HepG2 (cell line): Measurements from ENCODE around the gene GAS2. TPM values are rescaled to one million over a fixed set of nuclear protein-coding genes. Genes with fewer than 3 reads are reported as not detected.

Source experiments
- ATAC-seq: fragments of 200-7000 bp; cut with Tn5 transposase; 3 replicates; pipeline ENCODE4 v1.9.1; 2020; ENCODE audit warnings: mild to moderate bottlenecking, moderate library complexity
- BruUV-seq: library from RNA; stranded (reverse); fragments of 400-500 nt; replicated peaks from 2 replicates; lab custom pipeline; 2021; lab: Mats Ljungman, UMichigan
- CTCF ChIA-PET: fragments of 300-600 bp; formaldehyde crosslinking; extraction: SDS; loops from one replicate; lab custom pipeline; 2021; ENCODE audit warnings: low total read pairs, inconsistent platforms, low intra/inter-chr PET ratio; lab: Yijun Ruan, JAX
- POLR2A ChIA-PET: fragments of 350-600 bp; sonication (Branson Sonifier 250); formaldehyde crosslinking; loops from one replicate; lab custom pipeline; 2020; ENCODE audit warnings: antibody characterized with exemption, inconsistent platforms; lab: Yijun Ruan, JAX
- DNase-seq: peaks from one replicate; pipeline ENCODE4 v3.0.0-alpha.2; 2015; ENCODE audit warnings: low spot score
- FAIRE-seq: peaks from 3 replicates; lab custom pipeline; 2011; peaks lifted over from hg19 to GRCh38; lab: Jason Lieb, UNC
- H2AFZ ChIP-seq: one replicate; pipeline ENCODE4 v1.6.1; 2011; ENCODE audit warnings: low read length, inconsistent platforms
- H3K27ac ChIP-seq: fragments of 300-600 bp; 3 replicates; pipeline ENCODE4 v1.8.0; 2011; ENCODE audit warnings: mixed run types, mild to moderate bottlenecking, mixed read lengths, low read length, inconsistent platforms; ENCODE audit not compliant: insufficient read depth; ENCODE audit errors: extremely low read length
- H3K27me3 ChIP-seq, 2 experiments: fragments of 200-600 bp in 1 of 2; 2 replicates in 1 of 2; 3 replicates in 1 of 2; pipeline versions ENCODE4 v1.6.0 to v1.8.0; 2011; ENCODE audit warnings: low read length in 2 of 2, mild to moderate bottlenecking in 2 of 2, moderate library complexity in 2 of 2, inconsistent platforms in 1 of 2; ENCODE audit not compliant: insufficient read depth in 2 of 2, control insufficient read depth in 1 of 2
- H3K36me3 ChIP-seq, 2 experiments: fragments of 200-600 bp in 1 of 2; replicated peaks in 1 of 2; 2 replicates in 1 of 2; 3 replicates in 1 of 2; pipeline versions ENCODE4 v1.5.1 to v1.8.0; 2011; ENCODE audit warnings: low read length in 2 of 2, inconsistent platforms in 1 of 2; ENCODE audit not compliant: insufficient read depth in 2 of 2, control insufficient read depth in 1 of 2
- H3K4me1 ChIP-seq: 2 replicates; pipeline ENCODE4 v1.5.1; 2012; ENCODE audit warnings: low read length, inconsistent platforms; ENCODE audit not compliant: insufficient read depth
- H3K4me2 ChIP-seq: 2 replicates; pipeline ENCODE4 v1.6.0; 2011; ENCODE audit warnings: low read depth, low read length, inconsistent platforms
- H3K4me3 ChIP-seq, 3 experiments: fragments of 200-600 bp in 1 of 3; sonication (generic), shearing (Covaris generic) in 1 of 3; replicated peaks in 1 of 3; 2 replicates each; pipeline ENCODE4 v1.5.1; 2011 to 2016; ENCODE audit warnings: low read length in 3 of 3, inconsistent platforms in 2 of 3, low read depth in 2 of 3, mild to moderate bottlenecking in 2 of 3, control low read depth in 1 of 3, mixed read lengths in 1 of 3; ENCODE audit not compliant: insufficient read depth in 1 of 3
- H3K79me2 ChIP-seq: one replicate; pipeline ENCODE4 v1.6.1; 2011; ENCODE audit warnings: low read length, inconsistent platforms; ENCODE audit not compliant: insufficient read depth
- H3K9ac ChIP-seq: 2 replicates; pipeline ENCODE4 v1.6.0; 2011; ENCODE audit warnings: mild to moderate bottlenecking, low read depth, low read length, inconsistent platforms; ENCODE audit not compliant: insufficient read depth
- H3K9me3 ChIP-seq: 2 replicates; pipeline ENCODE4 v1.5.1; 2012; ENCODE audit warnings: mild to moderate bottlenecking, low read length
- H4K20me1 ChIP-seq: 2 replicates; pipeline ENCODE4 v1.6.0; 2011; ENCODE audit warnings: inconsistent platforms, mild to moderate bottlenecking, low read length, moderate library complexity; ENCODE audit not compliant: insufficient read depth
- FOXP1 ChIP-seq, 2 experiments: fragments of 450-650 bp in 1 of 2; IDR thresholded peaks; 2 replicates each; pipeline ENCODE4 v1.6.1; 2017 to 2018; ENCODE audit warnings: antibody characterized with exemption in 1 of 2
- IKZF4 ChIP-seq: sonication (generic); formaldehyde crosslinking; IDR thresholded peaks from 2 replicates; pipeline ENCODE4 v1.5.1; 2020; ENCODE audit warnings: borderline replicate concordance, mild to moderate bottlenecking, low read depth, missing genetic modification reagents; ENCODE audit errors: not compliant biosample characterization
- SIX1 ChIP-seq: sonication (generic); formaldehyde crosslinking; IDR thresholded peaks from 2 replicates; pipeline ENCODE4 v1.4.0; 2020; ENCODE audit warnings: missing genetic modification reagents, borderline replicate concordance
- STAT6 ChIP-seq: sonication (generic); formaldehyde crosslinking; IDR thresholded peaks from 2 replicates; pipeline ENCODE4 v1.4.0; 2020; ENCODE audit warnings: missing genetic modification reagents, mild to moderate bottlenecking, borderline replicate concordance
- ZNF326 ChIP-seq: sonication (generic); formaldehyde crosslinking; IDR thresholded peaks from 2 replicates; pipeline ENCODE4 v1.4.0; 2020; ENCODE audit warnings: missing genetic modification reagents, borderline replicate concordance
- ZNF331 ChIP-seq: sonication (generic); formaldehyde crosslinking; IDR thresholded peaks from 2 replicates; pipeline ENCODE4 v1.4.0; 2020; ENCODE audit warnings: missing genetic modification reagents
- ZNF333 ChIP-seq: sonication (generic); formaldehyde crosslinking; IDR thresholded peaks from 2 replicates; pipeline ENCODE4 v1.4.0; 2020; ENCODE audit warnings: mild to moderate bottlenecking, missing genetic modification reagents, borderline replicate concordance
- WGBS: methylation state at CpG from one replicate; pipeline ENCODE4 v1.1.6; 2017; ENCODE audit warnings: low lambda C conversion rate; 5-methylcytosine and 5-hydroxymethylcytosine counted together
- in situ Hi-C: cut with HindIII; loops from 2 replicates; pipeline ENCODE4 v1.10.0; 2017; ENCODE audit warnings: low pct_unique_long_range_greater_than_20kb; ENCODE audit not compliant: extremely low pct_ligation_motif_present
- intact Hi-C: fragments of 100-400 bp; cut with micrococcal nuclease; formaldehyde crosslinking; loops from one replicate; pipeline ENCODE4 v1.10.0; 2022; ENCODE audit not compliant: unreplicated experiment
- polyA plus RNA-seq, 8 experiments: library from polyadenylated mRNA; depleted of rRNA in 3 of 8; stranded (reverse) in 7 of 8; unstranded in 1 of 8; fragments of >200 nt; fragmentation: Illumina TruSeq in 4 of 8; extraction: Trizol in 4 of 8; gene quantifications; 2 replicates each; pipeline versions ENCODE4 v1.2.1 to v1.2.3, GENCODE V29; 2011 to 2016; ENCODE audit warnings: low read depth in 4 of 8, missing spikeins in 1 of 8, mixed read lengths in 1 of 8; ENCODE audit not compliant: insufficient read depth in 1 of 8
- total RNA-seq, 5 experiments: library from RNA; depleted of rRNA; stranded (reverse); fragments of >200 nt; fragmentation: Illumina TruSeq; extraction: Trizol; gene quantifications; 2 replicates each; pipeline ENCODE4 v1.2.3, GENCODE V29; 2016; ENCODE audit warnings: low read depth in 1 of 5

GAS2 gene
- total and polyA plus RNA-seq, 2 of the 13 experiments (the other 11 are each of a cell fraction or from before 2014, with no cell fraction given): 26.0 to 85.1 TPM

DNA sequence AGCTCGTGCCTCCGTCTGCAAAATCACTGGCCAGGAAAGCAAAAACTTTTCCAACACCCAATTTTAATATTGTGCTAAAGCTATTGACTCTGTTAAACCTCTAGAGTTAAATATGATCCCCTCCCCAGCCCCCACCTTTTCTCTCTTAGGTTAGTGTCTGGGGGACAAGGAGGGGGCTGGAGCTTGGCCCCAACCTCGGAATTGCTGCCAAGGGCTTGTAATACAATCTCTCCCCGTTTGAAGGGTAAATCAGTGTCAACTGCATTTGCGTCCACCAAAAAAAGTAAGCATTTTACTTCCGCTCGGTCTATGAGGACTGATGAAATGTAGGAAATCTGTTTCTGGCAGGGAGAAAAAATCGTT, at the start of gene GAS2 (continued):
- TF ChIP-seq ZNF326 (CRISPR knock-in tag): no peak
- 0 out of 2 replicates have a peak, but pooled peaks have one; percentile 4 for TF ChIP-seq ZNF331
- no peak for TF ChIP-seq STAT6 (CRISPR knock-in tag)

DNA sequence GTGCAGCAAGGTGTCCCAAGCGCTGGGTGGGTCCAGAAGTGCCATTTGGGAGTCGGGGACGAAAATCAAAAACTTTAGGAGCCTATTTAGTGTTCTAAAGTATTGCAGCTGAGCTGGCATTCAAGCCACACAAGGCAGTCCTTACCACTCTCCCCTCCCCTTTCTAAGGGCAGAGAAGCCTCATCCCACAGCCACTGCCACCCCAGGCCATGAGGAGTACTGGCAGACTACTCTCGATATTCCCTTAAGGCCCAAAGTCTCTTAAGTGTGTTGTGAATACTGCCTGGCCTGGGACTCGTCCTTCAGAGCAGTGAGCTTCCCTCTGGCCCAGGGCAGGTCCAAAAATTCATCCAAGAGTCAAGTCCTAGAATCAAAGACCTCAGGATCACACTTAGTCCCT, 48.5 kb upstream of the GAS2 start:
- H3K9ac ChIP-seq: no peak overlapping the region
- no peaks in the 10 kb centered on the region for H3K9me3 ChIP-seq
- H3K4me1 ChIP-seq: peaks cover 8% of the 10 kb centered on the region; the same call in 1 of the 2 replicates
- H3K27ac ChIP-seq: no peak overlapping the region
- peaks cover 2% of the 10 kb centered on the region for H3K79me2 ChIP-seq
- no peaks in the 10 kb centered on the region for H3K36me3 ChIP-seq
- BruUV-seq: no TSS peak
- H4K20me1 ChIP-seq: no peaks in the 10 kb centered on the region
- TF ChIP-seq ZNF333 (CRISPR knock-in tag) (no peak), IKZF4 (CRISPR knock-in tag) (no peak), FOXP1 (IDR thresholded peaks at IDR 0.05) (no peak), FOXP1 (CRISPR knock-in tag; IDR thresholded peaks at IDR 0.05) (no peak), SIX1 (no peak)
- H3K4me2 ChIP-seq: no peak overlapping the region
- no peak overlapping the region for H3K4me3 ChIP-seq
- H3K27me3 ChIP-seq: no peaks in the 10 kb centered on the region
- ATAC-seq (peak; percentile 41), DNase-seq (no peak), FAIRE-seq (no peak)
- WGBS: 36% methylated on average over 3 of the region's 5 CpGs
- CTCF ChIA-PET: no interaction called here
- POLR2A ChIA-PET: no interaction called here
- in situ Hi-C loops: no loop called here
- no peak overlapping the region for H2AFZ ChIP-seq
- intact Hi-C loops: no loop called here
